ENCODE results near the gene NFKB2.

NFKB2 gene

GRCh38 chr10:102438374-102438773 lies 42.9 kb downstream of the NFKB2 start:
- in situ Hi-C loops (cut with HindIII; ENCODE audit: low sequenced_read_pairs): no loop called here

GRCh38 chr10:102444851-102445250 lies 49.3 kb downstream of the NFKB2 start:
- in situ Hi-C loops (cut with HindIII; ENCODE audit: low sequenced_read_pairs): loop anchor here (5.0 kb wide), 1 partner anchor 37 kb away; no protein-coding TSS in a partner anchor

GRCh38 chr10:102449321-102450123 lies 54.0 kb downstream of the NFKB2 start:
- in situ Hi-C loops (cut with HindIII; ENCODE audit: low sequenced_read_pairs): no loop called here

- in situ Hi-C loops (cut with HindIII; ENCODE audit: low sequenced_read_pairs): no loop called here
Observed at GRCh38 chr10:102450124-102450373, 54.5 kb downstream of the NFKB2 start.

- in situ Hi-C loops (cut with HindIII; ENCODE audit: low sequenced_read_pairs): no loop called here
Observed at GRCh38 chr10:102450374-102451104, 55.0 kb downstream of the NFKB2 start.

GRCh38 chr10:102451105-102451969 lies 55.8 kb downstream of the NFKB2 start, which contains the start of gene C10orf95:
C10orf95 (minus strand) TSS chr10:102451543; CDS start chr10:102451093, 450 bp downstream.
- in situ Hi-C loops (cut with HindIII; ENCODE audit: low sequenced_read_pairs): no loop called here
